Thyroid gland (tissue), 4 donors: Measurements from ENCODE around the gene HFM1. TPM values are rescaled to one million over a fixed set of nuclear protein-coding genes. Genes with fewer than 3 reads are reported as not detected.

Source experiments
- DNase-seq, 2 donors: peaks; one replicate each; pipeline ENCODE4 v3.0.0-alpha.2; 2019
- H3K27ac ChIP-seq, 3 donors: fragments of 200-600 bp; sonication (generic); 1 replicate in 2 of 3; 2 replicates in 1 of 3; pipeline ENCODE4 v1.5.1; 2016 to 2019; ENCODE audit warnings: mild to moderate bottlenecking in 1 of 3, moderate library complexity in 1 of 3
- H3K27me3 ChIP-seq: fragments of 200-600 bp; sonication (generic); one replicate; pipeline ENCODE4 v1.5.1; 2019
- H3K36me3 ChIP-seq, 2 donors: fragments of 200-600 bp; sonication (generic); one replicate each; pipeline ENCODE4 v1.5.1; 2016 to 2019
- H3K4me1 ChIP-seq, 2 donors: fragments of 200-600 bp; sonication (generic); one replicate each; pipeline ENCODE4 v1.5.1; 2017 to 2019
- H3K4me3 ChIP-seq, 3 donors: fragments of 200-600 bp; sonication (generic); replicated peaks in 1 of 3; 1 replicate in 2 of 3; 2 replicates in 1 of 3; pipeline ENCODE4 v1.5.1; 2016; ENCODE audit warnings: mild to moderate bottlenecking in 1 of 3
- H3K9me3 ChIP-seq: fragments of 200-600 bp; sonication (generic); one replicate; pipeline ENCODE4 v1.5.1; 2017
- CTCF ChIP-seq, 6 experiments: fragments of 200-600 bp in 3 of 6; fragments of 450-650 bp in 3 of 6; sonication (generic) in 3 of 6; IDR thresholded peaks; one replicate each; pipeline ENCODE4 v1.5.1; 2016 to 2019; ENCODE audit warnings: antibody characterized with exemption in 6 of 6, mild to moderate bottlenecking in 2 of 6, inconsistent platforms in 1 of 6, moderate library complexity in 1 of 6
- POLR2A ChIP-seq, 2 donors: fragments of 450-650 bp; IDR thresholded peaks; one replicate each; pipeline ENCODE4 v1.6.1; 2017; ENCODE audit warnings: antibody characterized with exemption in 2 of 2, mild to moderate bottlenecking in 2 of 2, moderate library complexity in 1 of 2
- WGBS, 2 donors: methylation state at CpG; one replicate each; pipeline ENCODE4 v1.1.5; 2017; 5-methylcytosine and 5-hydroxymethylcytosine counted together
- intact Hi-C: fragments of 100-400 bp; cut with DNase I; formaldehyde crosslinking; loops from one replicate; pipeline ENCODE4 v1.15.1; 2023
- total RNA-seq, 4 donors: library from RNA; depleted of rRNA; stranded (reverse); fragments of >200 nt; gene quantifications; one replicate each; pipeline ENCODE4 v1.2.3, GENCODE V29; 2016

Gene HFM1
- total RNA-seq, 4 donors from 2014 or later = 4.9 to 12.1 (median 8.1) TPM

GRCh38 chr1:91245435-91245834 lies 159.2 kb downstream of the HFM1 start:
- DNase-seq = no peak

GRCh38 chr1:91244737-91245136 lies 159.9 kb downstream of the HFM1 start:
- Histone ChIP-seq H3K27ac (no peak overlapping the region), H3K27me3 (no peaks in the 10 kb centered on the region), H3K4me1 (no peaks in the 10 kb centered on the region), H3K36me3 (no peaks in the 10 kb centered on the region), H3K4me3 (no peak overlapping the region), H3K9me3 (no peaks in the 10 kb centered on the region)
- TF ChIP-seq POLR2A (IDR thresholded peaks at IDR 0.05) (no peak), CTCF (IDR thresholded peaks at IDR 0.05) (peak in 1 of 6 experiments; percentile 8)
- DNase-seq = no peak
- intact Hi-C loops = no loop called here
- WGBS, 2 donors = 83 to 87% methylated on average over 2 of the region's 2 CpGs

More at GRCh38 chr1:91245435-91245834, 159.2 kb downstream of the HFM1 start:
- no peaks in the 10 kb centered on the region for H3K4me1 ChIP-seq
- no peaks in the 10 kb centered on the region for H3K36me3 ChIP-seq
- no peak overlapping the region for H3K27ac ChIP-seq
- WGBS, 2 donors = 33 to 40% methylated on average over 3 of the region's 3 CpGs
- H3K4me3 ChIP-seq = no peak overlapping the region
- no peaks in the 10 kb centered on the region for H3K27me3 ChIP-seq
- intact Hi-C loops = no loop called here
- TF ChIP-seq POLR2A (IDR thresholded peaks at IDR 0.05) (no peak), CTCF (IDR thresholded peaks at IDR 0.05) (no peak)
- no peaks in the 10 kb centered on the region for H3K9me3 ChIP-seq

GRCh38 chr1:91243171-91243570 lies 161.5 kb downstream of the HFM1 start:
- Histone ChIP-seq H3K4me3 (no peak overlapping the region), H3K27ac (no peak overlapping the region), H3K36me3 (no peaks in the 10 kb centered on the region), H3K27me3 (no peaks in the 10 kb centered on the region), H3K9me3 (no peaks in the 10 kb centered on the region), H3K4me1 (no peaks in the 10 kb centered on the region)
- intact Hi-C loops = no loop called here
- no peak for DNase-seq
- TF ChIP-seq POLR2A (IDR thresholded peaks at IDR 0.05) = no peak
- TF ChIP-seq CTCF (IDR thresholded peaks at IDR 0.05) = no peak

GRCh38 chr1:91234181-91234580 lies 170.5 kb downstream of the HFM1 start:
- 58 to 89% methylated on average over 1 of the region's 1 CpG for WGBS, 2 donors
- no peak for DNase-seq
- H3K36me3 ChIP-seq = no peaks in the 10 kb centered on the region
- TF ChIP-seq CTCF (IDR thresholded peaks at IDR 0.05) (no peak), POLR2A (IDR thresholded peaks at IDR 0.05) (no peak)
- no peak overlapping the region for H3K27ac ChIP-seq
- no peaks in the 10 kb centered on the region for H3K27me3 ChIP-seq
- H3K4me1 ChIP-seq = no peaks in the 10 kb centered on the region
- intact Hi-C loops = no loop called here
- H3K4me3 ChIP-seq = no peak overlapping the region
- no peaks in the 10 kb centered on the region for H3K9me3 ChIP-seq

GRCh38 chr1:91226741-91227140 lies 177.9 kb downstream of the HFM1 start:
- Histone ChIP-seq H3K4me3 (no peak overlapping the region), H3K4me1 (no peaks in the 10 kb centered on the region), H3K27ac (no peak overlapping the region), H3K36me3 (no peaks in the 10 kb centered on the region), H3K9me3 (no peaks in the 10 kb centered on the region), H3K27me3 (no peaks in the 10 kb centered on the region)
- intact Hi-C loops = no loop called here
- DNase-seq = no peak
- WGBS, 2 donors = 81 to 85% methylated on average over 7 of the region's 7 CpGs
- no peak for TF ChIP-seq POLR2A (IDR thresholded peaks at IDR 0.05)
- TF ChIP-seq CTCF (IDR thresholded peaks at IDR 0.05) = no peak
